ENCODE data around the gene SLC31A1.

SLC31A1 gene

GRCh38 chr9:113309204-113309813 lies 88.0 kb downstream of the SLC31A1 start:
- DNase-seq, result peak; percentile 56 to 66 (median 58)

DNA sequence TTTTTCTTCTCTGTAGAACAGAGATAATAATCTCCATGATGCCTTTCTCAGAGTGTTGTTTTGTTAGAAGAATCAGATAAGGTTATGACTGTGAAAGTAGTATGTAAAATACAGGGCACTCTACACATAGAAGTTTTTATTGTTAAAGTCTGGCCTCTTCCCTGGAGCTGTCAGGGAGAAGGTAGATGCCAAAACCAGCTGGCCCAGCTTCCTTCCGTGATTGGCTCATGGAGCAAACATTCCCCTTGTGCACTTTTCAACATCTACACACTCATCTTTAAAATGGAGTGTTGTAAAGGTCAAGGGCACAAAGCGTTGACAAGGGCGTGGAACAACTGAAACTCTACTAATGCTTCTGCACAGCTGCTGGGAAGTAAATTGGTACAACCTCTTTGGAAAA lies 89.2 kb downstream of the SLC31A1 start:
- DNase-seq, result no peak

GRCh38 chr9:113311961-113312360 lies 90.6 kb downstream of the SLC31A1 start:
- no peak for DNase-seq

- DNase-seq, result no peak
These were observed 91.9 kb downstream of the SLC31A1 start for GRCh38 chr9:113313261-113313660.
